Liver (tissue), 9 donors: ENCODE results near the gene NPC1L1. TPM values are rescaled to one million over a fixed set of nuclear protein-coding genes. Genes with fewer than 3 reads are reported as not detected.

Source experiments
- DNase-seq: peaks from one replicate; pipeline ENCODE4 v3.0.0-alpha.2; 2017; ENCODE audit warnings: low spot score
- H3K27ac ChIP-seq, 2 donors: one replicate each; pipeline ENCODE4 v1.7.0; 2013; ENCODE audit warnings: inconsistent platforms in 2 of 2, low read length in 2 of 2, control low read depth in 1 of 2, low read depth in 1 of 2, mild to moderate bottlenecking in 1 of 2
- H3K27me3 ChIP-seq, 4 donors: one replicate each; pipeline versions ENCODE4 v1.6.1 to v1.7.0; 2013; ENCODE audit warnings: low read length in 3 of 4, inconsistent platforms in 1 of 4, mild to moderate bottlenecking in 1 of 4, moderate library complexity in 1 of 4; ENCODE audit not compliant: control insufficient read depth in 4 of 4, insufficient read depth in 4 of 4
- H3K36me3 ChIP-seq, 4 donors: one replicate each; pipeline versions ENCODE4 v1.6.1 to v1.7.0; 2013; ENCODE audit warnings: low read length in 3 of 4, mild to moderate bottlenecking in 3 of 4, low read depth in 1 of 4, moderate library complexity in 1 of 4; ENCODE audit not compliant: control insufficient read depth in 4 of 4, insufficient read depth in 3 of 4
- H3K4me1 ChIP-seq, 4 donors: one replicate each; pipeline versions ENCODE4 v1.6.1 to v1.7.0; 2013; ENCODE audit warnings: low read length in 3 of 4, mild to moderate bottlenecking in 3 of 4, moderate library complexity in 1 of 4; ENCODE audit not compliant: control insufficient read depth in 4 of 4, insufficient read depth in 4 of 4
- H3K4me3 ChIP-seq, 3 donors: one replicate each; pipeline versions ENCODE4 v1.6.1 to v1.7.0; 2013; ENCODE audit warnings: low read length in 3 of 3, control low read depth in 1 of 3, low read depth in 1 of 3, mild to moderate bottlenecking in 1 of 3
- H3K9ac ChIP-seq, 2 donors: one replicate each; pipeline ENCODE4 v1.7.0; 2013; ENCODE audit warnings: low read length in 2 of 2, mild to moderate bottlenecking in 2 of 2, moderate library complexity in 2 of 2, control low read depth in 1 of 2, low read depth in 1 of 2
- H3K9me3 ChIP-seq, 4 donors: one replicate each; pipeline versions ENCODE4 v1.6.1 to v1.7.0; 2013; ENCODE audit warnings: low read length in 3 of 4; ENCODE audit not compliant: control insufficient read depth in 4 of 4
- ATF3 ChIP-seq: IDR thresholded peaks from 2 replicates; pipeline ENCODE4 v1.6.1; 2016; ENCODE audit warnings: antibody characterized with exemption
- CTCF ChIP-seq: fragments of 150-350 bp; IDR thresholded peaks from 2 replicates; pipeline ENCODE4 v1.5.1; 2017; ENCODE audit warnings: improper control_type of control experiment, low read depth, low read length; ENCODE audit not compliant: missing input control
- EGR1 ChIP-seq, 2 donors: IDR thresholded peaks; 2 replicates each; pipeline ENCODE4 v1.6.1; 2016 to 2018; ENCODE audit warnings: antibody characterized with exemption in 2 of 2, low read depth in 2 of 2
- FOXA1 ChIP-seq: IDR thresholded peaks from 2 replicates; pipeline ENCODE4 v1.6.1; 2016; ENCODE audit warnings: antibody characterized with exemption
- FOXA2 ChIP-seq: IDR thresholded peaks from 2 replicates; pipeline ENCODE4 v1.6.1; 2016; ENCODE audit warnings: antibody characterized with exemption
- GABPA ChIP-seq, 2 donors: IDR thresholded peaks in 1 of 2; conservative IDR thresholded peaks in 1 of 2; 2 replicates each; pipeline ENCODE4 v1.6.1; 2016; ENCODE audit warnings: antibody characterized with exemption in 2 of 2, mild to moderate bottlenecking in 1 of 2, moderate library complexity in 1 of 2
- HNF4A ChIP-seq, 2 donors: conservative IDR thresholded peaks; 2 replicates each; pipeline ENCODE4 v1.6.1; 2016; ENCODE audit warnings: antibody characterized with exemption in 2 of 2, mild to moderate bottlenecking in 2 of 2
- HNF4G ChIP-seq: IDR thresholded peaks from 2 replicates; pipeline ENCODE4 v1.6.1; 2016; ENCODE audit warnings: antibody characterized with exemption
- JUND ChIP-seq, 2 donors: IDR thresholded peaks; 2 replicates each; pipeline ENCODE4 v1.6.1; 2016; ENCODE audit warnings: antibody characterized with exemption in 2 of 2
- NR2F2 ChIP-seq: IDR thresholded peaks from 2 replicates; pipeline ENCODE4 v1.6.1; 2016; ENCODE audit warnings: antibody characterized with exemption
- RAD21 ChIP-seq, 2 donors: IDR thresholded peaks; 2 replicates each; pipeline ENCODE4 v1.6.1; 2016; ENCODE audit warnings: antibody characterized with exemption in 2 of 2, mild to moderate bottlenecking in 2 of 2
- RXRA ChIP-seq, 2 donors: IDR thresholded peaks; 2 replicates each; pipeline ENCODE4 v1.6.1; 2017 to 2018; ENCODE audit warnings: antibody characterized with exemption in 2 of 2, mild to moderate bottlenecking in 1 of 2
- SP1 ChIP-seq: IDR thresholded peaks from 2 replicates; pipeline ENCODE4 v1.6.1; 2018; ENCODE audit warnings: antibody characterized with exemption, mild to moderate bottlenecking
- TAF1 ChIP-seq: conservative IDR thresholded peaks from 2 replicates; pipeline ENCODE4 v1.6.1; 2016; ENCODE audit warnings: antibody characterized with exemption, mild to moderate bottlenecking
- YY1 ChIP-seq: IDR thresholded peaks from 2 replicates; pipeline ENCODE4 v1.6.1; 2016; ENCODE audit warnings: antibody characterized with exemption, mild to moderate bottlenecking
- WGBS: extraction: QIAGEN DNeasy Blood & Tissue Kit; methylation state at CpG from one replicate; pipeline ENCODE4 v1.1.7; 2013; 5-methylcytosine and 5-hydroxymethylcytosine counted together
- polyA plus RNA-seq, 2 donors: library from polyadenylated mRNA; stranded (reverse) in 1 of 2; unstranded in 1 of 2; fragments of 200-250 nt in 1 of 2; fragments of >200 nt in 1 of 2; fragmentation: Nextera tagmentation in 1 of 2; extraction: Ambion mirVana in 1 of 2; gene quantifications; one replicate each; pipeline versions ENCODE4 v1.2.1 to v1.2.3, GENCODE V29; 2013 to 2015
- total RNA-seq, 2 donors: library from RNA; depleted of rRNA; stranded (reverse); fragments of >200 nt; gene quantifications; one replicate each; pipeline ENCODE4 v1.2.3, GENCODE V29; 2014
- TF ChIP-seq, protein P1 (sequence below): IDR thresholded peaks from 2 replicates; pipeline ENCODE4 v1.6.1; 2016; ENCODE audit warnings: antibody characterized with exemption
- TF ChIP-seq, protein P2 (sequence below): IDR thresholded peaks from 2 replicates; pipeline ENCODE4 v1.6.1; 2016; ENCODE audit warnings: antibody characterized with exemption, mild to moderate bottlenecking
- TF ChIP-seq, protein P3 (sequence below): IDR thresholded peaks from 2 replicates; pipeline ENCODE4 v1.6.1; 2016; ENCODE audit warnings: antibody characterized with exemption
- donor health status: healthy.
- donor health status: healthy.
- donor health status: healthy.
- donor health status: healthy.
- donor health status: healthy.

NPC1L1 gene
- total and polyA plus RNA-seq, 4 donors = 7.2 to 22.1 (median 15.3) TPM

- Histone ChIP-seq H3K27ac (no peak overlapping the region), H3K9me3 (no peaks in the 10 kb centered on the region), H3K27me3 (no peaks in the 10 kb centered on the region), H3K4me1 (no peaks in the 10 kb centered on the region), H3K36me3 (peaks cover 9 to 57% (median 36%) of the 10 kb centered on the region in 4 donors), H3K9ac (no peak overlapping the region), H3K4me3 (no peak overlapping the region)
- DNase-seq = no peak
- 84% methylated on average over 7 of the region's 7 CpGs for WGBS
- TF ChIP-seq RAD21 (IDR thresholded peaks at IDR 0.05) = no peak
- TF ChIP-seq YY1 = no peak
- TF ChIP-seq JUND (IDR thresholded peaks at IDR 0.05) = no peak
- no peak for TF ChIP-seq NR2F2
- TF ChIP-seq HNF4A (conservative IDR thresholded peaks at IDR 0.05) = no peak
- TF ChIP-seq RXRA (IDR thresholded peaks at IDR 0.05) = no peak
- TF ChIP-seq GABPA (IDR thresholded peaks at IDR 0.05 in 1 of 2, conservative IDR thresholded peaks at IDR 0.05 in 1 of 2) = no peak
- no peak for TF ChIP-seq HNF4G
- no peak for TF ChIP-seq FOXA2
- TF ChIP-seq, protein P1, sequence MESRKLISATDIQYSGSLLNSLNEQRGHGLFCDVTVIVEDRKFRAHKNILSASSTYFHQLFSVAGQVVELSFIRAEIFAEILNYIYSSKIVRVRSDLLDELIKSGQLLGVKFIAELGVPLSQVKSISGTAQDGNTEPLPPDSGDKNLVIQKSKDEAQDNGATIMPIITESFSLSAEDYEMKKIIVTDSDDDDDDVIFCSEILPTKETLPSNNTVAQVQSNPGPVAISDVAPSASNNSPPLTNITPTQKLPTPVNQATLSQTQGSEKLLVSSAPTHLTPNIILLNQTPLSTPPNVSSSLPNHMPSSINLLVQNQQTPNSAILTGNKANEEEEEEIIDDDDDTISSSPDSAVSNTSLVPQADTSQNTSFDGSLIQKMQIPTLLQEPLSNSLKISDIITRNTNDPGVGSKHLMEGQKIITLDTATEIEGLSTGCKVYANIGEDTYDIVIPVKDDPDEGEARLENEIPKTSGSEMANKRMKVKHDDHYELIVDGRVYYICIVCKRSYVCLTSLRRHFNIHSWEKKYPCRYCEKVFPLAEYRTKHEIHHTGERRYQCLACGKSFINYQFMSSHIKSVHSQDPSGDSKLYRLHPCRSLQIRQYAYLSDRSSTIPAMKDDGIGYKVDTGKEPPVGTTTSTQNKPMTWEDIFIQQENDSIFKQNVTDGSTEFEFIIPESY = no peak
- TF ChIP-seq, protein P2, sequence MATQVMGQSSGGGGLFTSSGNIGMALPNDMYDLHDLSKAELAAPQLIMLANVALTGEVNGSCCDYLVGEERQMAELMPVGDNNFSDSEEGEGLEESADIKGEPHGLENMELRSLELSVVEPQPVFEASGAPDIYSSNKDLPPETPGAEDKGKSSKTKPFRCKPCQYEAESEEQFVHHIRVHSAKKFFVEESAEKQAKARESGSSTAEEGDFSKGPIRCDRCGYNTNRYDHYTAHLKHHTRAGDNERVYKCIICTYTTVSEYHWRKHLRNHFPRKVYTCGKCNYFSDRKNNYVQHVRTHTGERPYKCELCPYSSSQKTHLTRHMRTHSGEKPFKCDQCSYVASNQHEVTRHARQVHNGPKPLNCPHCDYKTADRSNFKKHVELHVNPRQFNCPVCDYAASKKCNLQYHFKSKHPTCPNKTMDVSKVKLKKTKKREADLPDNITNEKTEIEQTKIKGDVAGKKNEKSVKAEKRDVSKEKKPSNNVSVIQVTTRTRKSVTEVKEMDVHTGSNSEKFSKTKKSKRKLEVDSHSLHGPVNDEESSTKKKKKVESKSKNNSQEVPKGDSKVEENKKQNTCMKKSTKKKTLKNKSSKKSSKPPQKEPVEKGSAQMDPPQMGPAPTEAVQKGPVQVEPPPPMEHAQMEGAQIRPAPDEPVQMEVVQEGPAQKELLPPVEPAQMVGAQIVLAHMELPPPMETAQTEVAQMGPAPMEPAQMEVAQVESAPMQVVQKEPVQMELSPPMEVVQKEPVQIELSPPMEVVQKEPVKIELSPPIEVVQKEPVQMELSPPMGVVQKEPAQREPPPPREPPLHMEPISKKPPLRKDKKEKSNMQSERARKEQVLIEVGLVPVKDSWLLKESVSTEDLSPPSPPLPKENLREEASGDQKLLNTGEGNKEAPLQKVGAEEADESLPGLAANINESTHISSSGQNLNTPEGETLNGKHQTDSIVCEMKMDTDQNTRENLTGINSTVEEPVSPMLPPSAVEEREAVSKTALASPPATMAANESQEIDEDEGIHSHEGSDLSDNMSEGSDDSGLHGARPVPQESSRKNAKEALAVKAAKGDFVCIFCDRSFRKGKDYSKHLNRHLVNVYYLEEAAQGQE = no peak
- TF ChIP-seq ATF3 = no peak
- no peak for TF ChIP-seq SP1
- TF ChIP-seq, protein P3, sequence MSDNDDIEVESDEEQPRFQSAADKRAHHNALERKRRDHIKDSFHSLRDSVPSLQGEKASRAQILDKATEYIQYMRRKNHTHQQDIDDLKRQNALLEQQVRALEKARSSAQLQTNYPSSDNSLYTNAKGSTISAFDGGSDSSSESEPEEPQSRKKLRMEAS = no peak
- no peak for TF ChIP-seq EGR1 (IDR thresholded peaks at IDR 0.05; ENCODE audit: low read depth in 2 of 2)
- TF ChIP-seq FOXA1 = no peak
- no peak for TF ChIP-seq TAF1
- no peak for TF ChIP-seq CTCF
Observed at GRCh38 chr7:44519546-44519945, 21.6 kb downstream of the NPC1L1 start.
